H1 (cell line): ENCODE measurements around the gene CLMP. TPM values are rescaled to one million over a fixed set of nuclear protein-coding genes. Genes with fewer than 3 reads are reported as not detected.

Source experiments
- BCL11A ChIP-seq, 2 experiments: IDR thresholded peaks; one replicate each; pipeline ENCODE4 v1.6.1; 2011; ENCODE audit warnings: low read depth in 2 of 2, low read length in 2 of 2, mild to moderate bottlenecking in 2 of 2
- CBX5 ChIP-seq: fragments of 300-800, 300-1000 bp; sonication (generic); IDR thresholded peaks from 2 replicates; pipeline ENCODE4 v1.7.1; 2016; ENCODE audit warnings: antibody characterized with exemption, low read length, low read depth
- CHD7 ChIP-seq: fragments of 300-600 bp; sonication (generic); IDR thresholded peaks from 2 replicates; pipeline ENCODE4 v1.7.1; 2012; ENCODE audit warnings: low read length, moderate library complexity, mild to moderate bottlenecking, inconsistent platforms; ENCODE audit not compliant: insufficient replicate concordance
- JUN ChIP-seq: IDR thresholded peaks from 2 replicates; pipeline ENCODE4 v1.6.1; 2011; ENCODE audit warnings: low read depth, mild to moderate bottlenecking, improper control_type of control experiment, low read length
- NRF1 ChIP-seq: IDR thresholded peaks from 2 replicates; pipeline ENCODE4 v1.6.1; 2011; ENCODE audit warnings: mild to moderate bottlenecking, low read depth, low read length, improper control_type of control experiment
- RAD21 ChIP-seq, 2 experiments: IDR thresholded peaks in 1 of 2; conservative IDR thresholded peaks in 1 of 2; 2 replicates each; pipeline ENCODE4 v1.6.1; 2011; ENCODE audit warnings: low read depth in 2 of 2, low read length in 2 of 2, improper control_type of control experiment in 1 of 2, inconsistent platforms in 1 of 2, mild to moderate bottlenecking in 1 of 2, moderate library complexity in 1 of 2
- RBBP5 ChIP-seq: IDR thresholded peaks from 2 replicates; pipeline ENCODE4 v1.7.1; 2012; ENCODE audit warnings: low read depth, mild to moderate bottlenecking, inconsistent platforms, low read length, moderate library complexity, borderline replicate concordance
- SIX5 ChIP-seq: IDR thresholded peaks from 2 replicates; pipeline ENCODE4 v1.6.1; 2011; ENCODE audit warnings: mild to moderate bottlenecking, low read depth, low read length
- SP2 ChIP-seq: IDR thresholded peaks from 2 replicates; pipeline ENCODE4 v1.6.1; 2012; ENCODE audit warnings: mild to moderate bottlenecking, low read length, inconsistent platforms
- TAF7 ChIP-seq: optimal IDR thresholded peaks from 2 replicates; pipeline ENCODE3; 2011; ENCODE audit warnings: low read depth, mild to moderate bottlenecking, inconsistent platforms, low read length, moderate library complexity, borderline replicate concordance
- polyA plus RNA-seq, 7 experiments: library from polyadenylated mRNA; depleted of rRNA in 3 of 7; stranded (reverse) in 5 of 7; unstranded in 2 of 7; fragments of >200 nt in 5 of 7; fragments of 200-250 nt in 2 of 7; gene quantifications; 1 replicate in 5 of 7; 2 replicates in 1 of 7; 4 replicates in 1 of 7; pipeline versions ENCODE4 v1.2.1 to v1.2.3, GENCODE V29; 2011 to 2013; ENCODE audit warnings: missing spikeins in 2 of 7, mixed read lengths in 2 of 7
- total RNA-seq: library from RNA; stranded (reverse); fragmentation: NEBNext Ultra II Directional; extraction: Animal tissue kit (Norgen Biotek cat#: 25700); gene quantifications from 2 replicates; pipeline ENCODE4 v1.2.1, GENCODE V29; 2021

Gene CLMP
- total and polyA plus RNA-seq, 2 of the 8 experiments (the other 6 are each of a cell fraction or from before 2014, with no cell fraction given): 9.9 to 24.1 TPM

GRCh38 chr11:123159183-123159857 lies 35.7 kb downstream of the CLMP start (continued):
- no peak for TF ChIP-seq CHD7
- TF ChIP-seq RAD21 (IDR thresholded peaks at IDR 0.05 in 1 of 2, conservative IDR thresholded peaks at IDR 0.05 in 1 of 2; ENCODE audit: low read depth in 2 of 2, low read length in 2 of 2): no peak
- no peak for TF ChIP-seq CBX5
- TF ChIP-seq SP2: no peak
- TF ChIP-seq JUN: no peak
- TF ChIP-seq BCL11A (IDR thresholded peaks at IDR 0.05; ENCODE audit: low read depth in 2 of 2, low read length in 2 of 2): no peak
- no peak for TF ChIP-seq RBBP5
- TF ChIP-seq TAF7: no peak
- no peak for TF ChIP-seq SIX5
- no peak for TF ChIP-seq NRF1
